ENCODE measurements around the gene KIF26B.

DNA sequence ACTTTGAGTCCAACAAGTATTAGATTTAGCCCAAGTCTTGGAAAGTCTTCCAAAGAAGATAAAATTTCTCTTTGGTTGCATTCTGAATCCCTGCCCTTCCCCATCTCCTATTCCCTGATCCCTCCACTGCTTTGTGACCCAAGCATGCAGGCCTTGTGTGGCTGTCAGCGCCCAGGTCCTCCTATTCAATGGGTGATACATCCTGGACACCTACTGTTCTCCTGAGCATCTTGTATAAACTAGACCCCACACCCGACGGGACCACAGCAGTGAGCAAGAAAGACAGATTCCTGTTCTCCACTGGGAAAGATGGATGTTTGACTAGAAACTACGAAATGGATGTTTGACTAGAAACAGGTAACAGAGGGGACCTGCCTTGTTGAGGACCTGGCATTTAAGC, 136.6 kb downstream of the KIF26B start:
- TF ChIP-seq CTCF (IDR thresholded peaks at IDR 0.05; ENCODE audit: low read length) (no peak), EZH2 (IDR thresholded peaks at IDR 0.05; ENCODE audit: borderline replicate concordance, low read length) (no peak)
